HG02642 (cell line): ENCODE results near the gene KITLG.
"Not testable (repeated sequence)": the region's sequence is repeated elsewhere in the genome, so short reads cannot be mapped to it uniquely, and the experiment has no call there.

ENCODE experiments used
- ATAC-seq: cut with Tn5 transposase; IDR thresholded peaks from one replicate; pipeline ENCODE4 v1.9.1; 2021; ENCODE audit warnings: mild to moderate bottlenecking; ENCODE audit not compliant: unreplicated experiment, poor library complexity

KITLG gene

GRCh38 chr12:88580051-88580871, at the start of gene KITLG:
Gene KITLG (minus strand): TSS chr12:88580471. CDS start chr12:88580278, 193 bp downstream.
- ATAC-seq = peak; percentile 83

- ATAC-seq = no peak
These were observed 48.7 kb upstream of the KITLG start for GRCh38 chr12:88628856-88629509.

DNA sequence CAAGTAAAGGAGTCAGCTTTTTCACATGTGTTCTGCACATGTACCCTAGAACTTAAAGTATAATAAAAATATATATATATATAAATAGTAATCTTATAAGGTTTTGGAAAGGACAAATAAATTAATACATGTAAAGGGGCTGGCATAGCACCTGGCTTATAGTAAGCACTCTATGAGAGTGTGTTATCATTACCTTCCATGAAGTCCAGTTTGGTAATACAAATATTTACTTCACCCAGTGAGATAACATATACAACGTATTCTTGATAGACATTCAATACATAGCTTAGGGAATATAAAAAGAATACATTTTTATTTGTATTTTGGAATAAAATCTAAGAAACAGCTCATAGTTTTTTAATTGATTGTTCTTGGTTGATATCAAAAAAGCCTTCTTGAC, 47.8 kb upstream of the KITLG start:
- ATAC-seq = not testable (repeated sequence)

- ATAC-seq = no peak
These were observed 47.2 kb upstream of the KITLG start for GRCh38 chr12:88627501-88627900.

GRCh38 chr12:88625356-88625755, 45.1 kb upstream of the KITLG start:
- no peak for ATAC-seq

- ATAC-seq = no peak
These were observed 44.6 kb upstream of the KITLG start for GRCh38 chr12:88624911-88625310.

GRCh38 chr12:88623777-88624548, 43.7 kb upstream of the KITLG start:
- no peak for ATAC-seq

- no peak for ATAC-seq
These were observed 37.1 kb upstream of the KITLG start for GRCh38 chr12:88617352-88617751.

DNA sequence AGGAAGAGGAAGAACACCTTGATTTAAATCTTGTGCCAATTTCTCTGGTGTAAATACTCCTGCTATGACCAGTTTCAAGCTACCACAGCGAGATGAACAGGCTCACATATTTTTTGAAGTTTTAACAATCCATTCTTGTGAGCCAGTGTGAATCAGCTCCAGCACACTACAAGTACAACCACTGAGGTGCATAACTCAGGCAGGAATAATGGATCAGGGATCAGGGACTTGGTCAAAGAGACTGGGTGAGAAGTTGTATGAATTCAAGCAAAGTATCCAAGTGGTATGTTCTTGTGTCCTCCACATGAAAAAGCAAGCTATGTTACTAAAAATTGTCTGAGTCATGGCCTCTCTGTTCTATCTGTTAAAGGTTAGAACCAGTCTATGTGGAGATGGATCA, 35.2 kb upstream of the KITLG start:
- no peak for ATAC-seq

DNA sequence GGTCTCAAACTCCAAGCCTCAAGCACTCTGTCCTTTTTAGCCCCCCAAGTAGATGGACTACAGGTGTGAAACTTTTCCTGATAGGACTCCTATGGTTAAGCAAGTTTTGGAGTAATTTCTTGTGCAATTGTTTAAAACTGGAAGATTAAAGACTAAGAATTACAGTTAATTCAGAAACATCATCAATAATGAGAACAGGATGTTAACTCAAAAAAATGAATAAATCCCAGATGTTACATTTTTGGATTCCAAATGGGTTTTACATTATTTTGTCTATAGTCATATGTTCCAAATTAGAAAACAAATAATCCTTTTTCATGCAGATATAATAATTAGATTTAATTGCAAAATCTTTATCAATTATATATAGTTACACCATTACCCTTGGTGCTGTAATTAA, 24.4 kb upstream of the KITLG start:
- ATAC-seq = no peak

DNA sequence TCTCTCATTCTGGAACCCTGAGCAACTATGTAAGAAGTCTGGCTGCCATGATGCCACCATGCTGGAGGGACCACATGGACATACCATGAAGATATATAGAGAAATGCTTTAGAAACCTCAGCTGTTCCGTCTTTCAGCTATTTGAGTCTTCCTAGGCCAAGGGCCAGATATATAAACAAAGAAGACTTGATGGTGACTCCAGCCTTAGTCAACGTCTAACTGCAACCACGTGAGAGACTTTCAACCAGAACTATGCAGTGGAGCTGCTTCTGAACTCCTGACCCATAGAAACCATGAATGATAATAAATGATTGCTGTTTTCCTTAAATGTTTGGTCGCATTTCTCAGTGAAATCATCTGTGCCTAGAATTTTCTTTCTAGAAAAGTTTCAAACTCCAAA, 20.0 kb upstream of the KITLG start:
- no peak for ATAC-seq

DNA sequence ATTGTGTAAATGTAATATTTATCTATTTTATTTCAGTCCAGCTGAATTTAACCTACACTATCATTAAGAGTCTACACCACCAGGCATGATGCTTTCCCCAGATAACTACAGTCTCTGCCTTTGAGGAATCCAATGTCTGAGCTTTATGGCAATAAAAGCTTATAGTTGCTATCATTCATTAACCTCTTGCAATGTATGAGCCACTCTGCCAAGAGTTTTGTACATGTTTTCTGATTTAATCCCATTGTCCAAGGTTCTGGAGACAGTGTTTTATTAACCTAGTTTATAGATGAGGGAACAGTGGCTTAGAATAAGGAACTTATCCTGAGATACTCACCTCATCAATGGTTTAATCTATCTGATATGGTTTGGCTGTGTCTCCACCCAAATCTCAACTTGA, 17.1 kb upstream of the KITLG start:
- ATAC-seq = no peak

GRCh38 chr12:88595697-88596096, 15.4 kb upstream of the KITLG start:
- no peak for ATAC-seq

DNA sequence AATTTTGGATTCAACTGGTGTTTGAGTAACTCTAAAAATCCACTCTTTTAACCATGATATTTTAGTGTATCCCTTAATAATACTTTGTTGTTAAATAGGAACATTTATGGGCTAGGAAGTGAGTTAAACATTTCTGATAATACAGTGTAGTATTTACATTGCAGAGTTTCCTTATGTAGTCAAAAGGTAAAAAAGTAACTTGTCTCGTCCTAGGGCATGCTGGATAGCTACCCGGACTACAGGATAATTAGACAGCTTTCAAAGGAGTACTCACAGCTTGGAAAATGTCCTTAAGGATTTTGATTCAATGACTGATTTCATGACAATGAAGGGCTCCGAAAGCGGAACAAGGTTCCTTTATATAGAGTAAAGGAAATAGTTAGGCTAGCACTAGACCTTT, 14.5 kb upstream of the KITLG start:
- no peak for ATAC-seq

DNA sequence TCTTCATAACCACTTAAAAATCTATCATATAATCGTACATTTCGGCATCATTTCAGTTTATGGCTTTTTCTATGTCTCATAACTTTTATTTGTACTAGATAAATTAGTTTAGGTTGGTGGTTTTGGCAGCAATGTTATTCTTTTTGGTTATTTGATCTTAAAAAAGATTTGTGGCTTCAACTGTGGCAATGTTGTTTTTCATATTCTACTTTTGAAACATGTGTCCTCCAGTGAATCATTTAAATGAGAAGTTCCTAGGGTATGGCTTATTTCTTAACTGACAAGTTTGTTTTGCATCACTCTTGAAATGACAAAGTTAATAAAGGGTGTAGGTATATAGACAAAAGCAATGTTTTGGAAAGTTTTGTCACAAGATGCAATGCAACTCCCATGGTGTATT, 11.1 kb upstream of the KITLG start:
- no peak for ATAC-seq

DNA sequence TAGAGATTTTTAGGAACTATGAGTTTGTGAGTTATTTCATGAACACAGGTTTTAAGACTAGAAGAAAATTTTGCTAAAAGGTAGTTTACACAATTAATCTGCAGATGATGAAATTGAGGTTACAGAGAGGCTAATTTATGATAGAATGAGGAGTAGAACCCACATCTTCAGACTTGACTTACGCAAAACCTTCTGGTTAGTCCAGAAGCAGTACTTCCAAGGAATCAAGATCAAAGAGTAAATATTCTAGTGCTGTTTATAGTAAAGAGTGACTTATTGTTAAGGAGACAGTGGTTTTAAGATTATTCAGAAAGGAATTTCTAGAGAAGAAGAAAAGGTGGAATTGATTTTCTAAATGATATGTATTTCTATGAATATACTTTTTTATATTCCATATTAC, 10.6 kb upstream of the KITLG start:
- no peak for ATAC-seq

- no peak for ATAC-seq
These were observed 4.8 kb upstream of the KITLG start for GRCh38 chr12:88585077-88585476.

DNA sequence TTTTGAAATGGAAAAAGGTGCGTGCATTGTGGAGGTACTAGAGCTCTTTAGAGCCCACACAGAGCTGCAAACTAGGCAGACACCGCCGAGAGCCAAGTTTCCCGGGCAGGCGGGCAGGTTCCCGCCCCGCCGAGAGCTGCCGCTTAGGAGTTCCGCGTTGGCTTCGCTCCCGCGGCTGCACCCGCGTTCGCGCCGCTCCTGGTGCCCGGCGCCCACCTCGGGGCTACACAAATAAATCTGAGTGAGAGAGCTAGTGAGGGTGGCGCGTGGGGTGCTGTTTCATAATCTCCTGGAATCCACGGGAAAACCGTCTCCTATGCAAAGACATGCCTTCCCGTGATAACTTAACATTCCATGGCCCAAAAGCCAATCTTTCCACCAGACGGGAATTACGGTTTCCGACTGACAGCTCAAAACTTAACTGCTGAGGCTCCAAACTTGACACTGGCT, 645 bp downstream of the KITLG start:
- ATAC-seq = no peak

GRCh38 chr12:88579161-88579517, 1.1 kb downstream of the KITLG start:
- no peak for ATAC-seq

GRCh38 chr12:88578276-88579160, 1.8 kb downstream of the KITLG start:
- ATAC-seq = no peak
